HEK293T (cell line): ENCODE results near the gene KCNB1.

Experiments used
- ELF4 ChIP-seq: fragments of 450-650 bp; IDR thresholded peaks from 2 replicates; pipeline ENCODE4 v1.6.1; 2017; ENCODE audit warnings: antibody characterized with exemption
- FOXK2 ChIP-seq: fragments of 450-650 bp; IDR thresholded peaks from 2 replicates; pipeline ENCODE4 v1.6.1; 2016; ENCODE audit warnings: mild to moderate bottlenecking
- FOXM1 ChIP-seq: fragments of 450-650 bp; IDR thresholded peaks from 2 replicates; pipeline ENCODE4 v1.6.1; 2017; ENCODE audit warnings: mild to moderate bottlenecking, borderline replicate concordance
- HDGF ChIP-seq: fragments of 450-650 bp; IDR thresholded peaks from 2 replicates; pipeline ENCODE4 v1.6.1; 2017; ENCODE audit warnings: antibody characterized with exemption, borderline replicate concordance
- LEF1 ChIP-seq: fragments of 450-650 bp; IDR thresholded peaks from 2 replicates; pipeline ENCODE4 v1.6.1; 2017; ENCODE audit warnings: mild to moderate bottlenecking, borderline replicate concordance
- NFRKB ChIP-seq: fragments of 450-650 bp; IDR thresholded peaks from 2 replicates; pipeline ENCODE4 v1.6.1; 2016; ENCODE audit warnings: mild to moderate bottlenecking, moderate library complexity
- SP1 ChIP-seq: fragments of 450-650 bp; IDR thresholded peaks from 2 replicates; pipeline ENCODE4 v1.6.1; 2017

DNA sequence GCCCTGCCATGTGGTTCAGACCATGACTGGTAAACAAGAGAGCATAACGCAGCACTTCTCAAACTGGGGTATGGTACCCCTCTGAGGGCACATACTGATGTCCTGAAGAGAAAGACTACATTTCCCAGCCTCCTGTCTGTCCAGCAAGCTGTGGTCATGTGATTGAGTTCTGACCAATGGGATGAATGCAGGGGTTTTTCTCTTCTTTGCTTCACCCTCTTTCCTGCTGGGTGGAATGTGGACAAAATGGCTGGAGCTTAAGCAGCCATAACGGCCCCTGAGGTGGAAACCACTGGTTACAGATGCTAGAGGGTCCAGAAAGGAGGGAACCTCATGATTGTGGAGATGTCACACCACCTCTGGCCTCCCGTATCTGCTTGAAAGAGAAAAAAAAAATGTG, 19.4 kb upstream of the KCNB1 start:
- TF ChIP-seq FOXK2 (no peak), LEF1 (no peak), HDGF (no peak), FOXM1 (no peak), NFRKB (no peak), SP1 (no peak), ELF4 (no peak)
